ENCODE data around the gene SYTL2. TPM values are rescaled to one million over a fixed set of nuclear protein-coding genes. Genes with fewer than 3 reads are reported as not detected.

SYTL2 gene, protein sequence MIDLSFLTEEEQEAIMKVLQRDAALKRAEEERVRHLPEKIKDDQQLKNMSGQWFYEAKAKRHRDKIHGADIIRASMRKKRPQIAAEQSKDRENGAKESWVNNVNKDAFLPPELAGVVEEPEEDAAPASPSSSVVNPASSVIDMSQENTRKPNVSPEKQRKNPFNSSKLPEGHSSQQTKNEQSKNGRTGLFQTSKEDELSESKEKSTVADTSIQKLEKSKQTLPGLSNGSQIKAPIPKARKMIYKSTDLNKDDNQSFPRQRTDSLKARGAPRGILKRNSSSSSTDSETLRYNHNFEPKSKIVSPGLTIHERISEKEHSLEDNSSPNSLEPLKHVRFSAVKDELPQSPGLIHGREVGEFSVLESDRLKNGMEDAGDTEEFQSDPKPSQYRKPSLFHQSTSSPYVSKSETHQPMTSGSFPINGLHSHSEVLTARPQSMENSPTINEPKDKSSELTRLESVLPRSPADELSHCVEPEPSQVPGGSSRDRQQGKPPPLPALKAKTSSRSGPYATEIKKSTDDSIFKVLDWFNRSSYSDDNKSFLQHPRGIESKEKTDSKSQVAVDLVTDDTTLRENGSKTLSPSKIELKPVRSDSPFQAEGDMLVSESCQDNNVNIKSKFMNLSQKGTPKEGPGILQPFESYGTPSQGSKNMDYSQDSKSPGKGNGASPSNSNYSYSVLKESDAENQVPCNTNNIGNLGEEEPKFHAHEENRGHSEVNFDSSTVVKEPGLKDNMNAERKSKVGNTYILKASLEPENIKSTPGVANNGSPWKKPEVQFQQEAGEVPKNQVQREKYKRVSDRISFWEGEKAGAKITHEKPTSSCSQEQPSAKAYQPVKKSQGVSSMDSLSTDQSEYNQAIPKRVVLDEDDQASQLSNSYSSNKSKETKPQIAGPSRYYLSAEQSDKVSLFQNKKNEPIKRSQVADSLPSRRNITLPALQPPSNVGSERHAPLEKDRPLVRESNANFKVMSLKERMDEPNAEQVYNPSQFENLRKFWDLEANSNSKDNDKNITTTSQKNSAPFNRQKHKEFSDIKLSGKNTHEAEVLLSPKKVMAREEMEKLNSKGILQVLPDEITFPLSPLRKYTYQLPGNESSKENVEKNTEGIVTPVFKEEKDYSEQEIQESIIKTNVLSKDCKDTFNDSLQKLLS (N-terminal part only)
- total RNA-seq = 10 to 100 TPM; 14.3 to 27.7 (median 20.9) TPM

GRCh38 chr11:85810871-85811611 lies at the start of gene SYTL2:
Gene SYTL2, minus strand, starts transcription at chr11:85811141. Its CDS starts 53,416 bp downstream, at chr11:85757725.
- TF ChIP-seq, protein P1, sequence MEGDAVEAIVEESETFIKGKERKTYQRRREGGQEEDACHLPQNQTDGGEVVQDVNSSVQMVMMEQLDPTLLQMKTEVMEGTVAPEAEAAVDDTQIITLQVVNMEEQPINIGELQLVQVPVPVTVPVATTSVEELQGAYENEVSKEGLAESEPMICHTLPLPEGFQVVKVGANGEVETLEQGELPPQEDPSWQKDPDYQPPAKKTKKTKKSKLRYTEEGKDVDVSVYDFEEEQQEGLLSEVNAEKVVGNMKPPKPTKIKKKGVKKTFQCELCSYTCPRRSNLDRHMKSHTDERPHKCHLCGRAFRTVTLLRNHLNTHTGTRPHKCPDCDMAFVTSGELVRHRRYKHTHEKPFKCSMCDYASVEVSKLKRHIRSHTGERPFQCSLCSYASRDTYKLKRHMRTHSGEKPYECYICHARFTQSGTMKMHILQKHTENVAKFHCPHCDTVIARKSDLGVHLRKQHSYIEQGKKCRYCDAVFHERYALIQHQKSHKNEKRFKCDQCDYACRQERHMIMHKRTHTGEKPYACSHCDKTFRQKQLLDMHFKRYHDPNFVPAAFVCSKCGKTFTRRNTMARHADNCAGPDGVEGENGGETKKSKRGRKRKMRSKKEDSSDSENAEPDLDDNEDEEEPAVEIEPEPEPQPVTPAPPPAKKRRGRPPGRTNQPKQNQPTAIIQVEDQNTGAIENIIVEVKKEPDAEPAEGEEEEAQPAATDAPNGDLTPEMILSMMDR (IDR thresholded peaks at IDR 0.05; ENCODE audit: low read depth) = no peak

DNA sequence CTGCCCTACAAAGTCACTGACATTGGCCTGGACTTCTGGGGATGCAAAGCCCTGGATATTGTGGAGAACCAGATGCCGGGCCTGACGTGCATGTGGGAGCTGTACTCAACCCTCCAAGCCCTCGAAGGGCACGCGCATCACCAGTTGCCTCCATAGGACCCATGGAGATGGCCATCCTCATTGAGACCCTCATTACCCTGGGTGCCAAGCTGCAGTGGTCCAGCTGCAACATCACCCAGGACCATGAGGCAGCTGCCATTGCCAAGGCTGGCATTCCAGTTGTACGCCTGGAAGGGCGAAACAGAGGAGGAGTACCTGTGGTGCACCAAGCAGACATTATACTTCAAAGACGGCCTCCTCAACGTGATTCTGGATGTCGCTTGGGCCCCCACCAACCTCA lies 46.2 kb upstream of the SYTL2 start:
- TF ChIP-seq, protein P1 (IDR thresholded peaks at IDR 0.05; ENCODE audit: low read depth) = no peak

DNA sequence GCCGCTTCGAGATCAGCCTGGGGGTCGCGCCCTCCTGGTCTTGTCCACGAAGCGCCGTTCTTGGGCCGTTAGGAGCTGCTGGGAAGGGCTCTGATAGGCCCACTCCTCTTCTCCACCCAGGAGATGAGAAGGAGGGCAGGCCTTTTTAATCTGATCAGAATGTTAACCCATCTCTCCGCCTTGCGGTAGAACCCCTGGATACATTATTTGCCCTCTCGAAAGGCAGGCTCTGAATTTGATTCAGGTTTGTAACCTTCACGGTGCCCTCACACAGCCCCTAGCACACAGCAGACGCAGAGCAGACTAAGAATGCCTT lies 44.4 kb upstream of the SYTL2 start, which contains the start of gene CCDC83:
Gene CCDC83 (plus strand): TSS at position 43 of the 316 bp plus-strand sequence. CDS start 9,741 bp downstream, outside the sequence.
- TF ChIP-seq, protein P1 (IDR thresholded peaks at IDR 0.05; ENCODE audit: low read depth) = no peak

- TF ChIP-seq, protein P1 (IDR thresholded peaks at IDR 0.05; ENCODE audit: low read depth) = no peak
Measured at GRCh38 chr11:85854557-85855340, 43.8 kb upstream of the SYTL2 start.

GRCh38 chr11:85854212-85854556 lies 43.2 kb upstream of the SYTL2 start:
- TF ChIP-seq, protein P1 (IDR thresholded peaks at IDR 0.05; ENCODE audit: low read depth) = no peak

GRCh38 chr11:85848556-85848955 lies 37.6 kb upstream of the SYTL2 start:
- TF ChIP-seq, protein P1 (IDR thresholded peaks at IDR 0.05; ENCODE audit: low read depth) = no peak

All from subcutaneous adipose tissue (tissue), 4 donors.